ENCODE results near the gene MEIS3. TPM values are rescaled to one million over a fixed set of nuclear protein-coding genes. Genes with fewer than 3 reads are reported as not detected.

MEIS3 gene
- total and polyA plus RNA-seq, 9 of the 15 experiments (the other 6 are each of a cell fraction or from before 2014, with no cell fraction given) = 0.06 to 0.80 (median 0.25) TPM; not detected in 1

GRCh38 chr19:47411101-47411500 is 8.2 kb downstream of the MEIS3 start:
- BruUV-seq (replicated peaks) = no TSS peak
- Histone ChIP-seq H3K36me3 (ENCODE audit: control insufficient read depth, insufficient read depth, low read length) (no peaks in the 10 kb centered on the region), H4K20me1 (replicated peaks; ENCODE audit: control insufficient read depth, insufficient read depth, low read length) (no peaks in the 10 kb centered on the region; the same call in 1 of the 2 replicates), H3K4me2 (ENCODE audit: insufficient read depth, low read length) (no peak overlapping the region), H3K9ac (ENCODE audit: insufficient read depth in 1 of 2, low read depth in 2 of 2, low read length in 2 of 2) (no peak overlapping the region), H3K4me1 (replicated peaks in 1 of 2; ENCODE audit: control insufficient read depth in 2 of 2, insufficient read depth in 2 of 2, low read length in 2 of 2) (peaks cover 0 to 16% of the 10 kb centered on the region in 2 experiments; a peak in 2 of 5 replicates), H3K9me1 (ENCODE audit: control insufficient read depth, insufficient read depth, low read length) (peaks cover 4% of the 10 kb centered on the region), H3K27me3 (ENCODE audit: control insufficient read depth in 2 of 2, insufficient read depth in 2 of 2, low read length in 2 of 2) (peaks cover 27 to 58% of the 10 kb centered on the region in 2 experiments), H3K4me3 (no peak overlapping the region), H3K79me2 (ENCODE audit: control insufficient read depth, insufficient read depth, low read length) (no peaks in the 10 kb centered on the region), H2AFZ (ENCODE audit: low read depth, low read length) (no peak overlapping the region), H3K27ac (ENCODE audit: extremely low read depth, low read depth, low read length) (no peak overlapping the region), H3K9me3 (replicated peaks; ENCODE audit: control insufficient read depth, insufficient read depth, low read depth, low read length) (no peaks in the 10 kb centered on the region)
- no peak for FAIRE-seq
- WGBS (ENCODE audit: insufficient coverage, low coverage, missing lambda C conversion rate) = 5% methylated on average over 8 of the region's 8 CpGs
- TF ChIP-seq ZNF444 (CRISPR knock-in tag; IDR thresholded peaks at IDR 0.05) (no peak), GTF2A2 (tag; IDR thresholded peaks at IDR 0.05) (no peak), CXXC5 (CRISPR knock-in tag; IDR thresholded peaks at IDR 0.05) (no peak), CC2D1A (IDR thresholded peaks at IDR 0.05) (no peak), RNF2 (IDR thresholded peaks at IDR 0.05) (no peak), TAF1 (IDR thresholded peaks at IDR 0.05; ENCODE audit: control insufficient read depth, extremely low read depth, insufficient read depth, low read length, severe bottlenecking) (no peak), ESRRB (CRISPR knock-in tag; IDR thresholded peaks at IDR 0.05; ENCODE audit: borderline replicate concordance) (no peak), SP2 (IDR thresholded peaks at IDR 0.05; ENCODE audit: extremely low read depth, low read depth, low read length, poor library complexity, severe bottlenecking) (no peak), RBM39 (optimal IDR thresholded peaks at IDR 0.05; ENCODE audit: low read depth, low read length) (no peak), POU5F1 (IDR thresholded peaks at IDR 0.05; ENCODE audit: borderline replicate concordance, low read depth, low read length, partially characterized antibody) (no peak), ZNF445 (CRISPR knock-in tag; IDR thresholded peaks at IDR 0.05; ENCODE audit: low read depth) (no peak), SMARCE1 (IDR thresholded peaks at IDR 0.05) (no peak), ELK1 (CRISPR knock-in tag; IDR thresholded peaks at IDR 0.05) (no peak), GATAD2B (IDR thresholded peaks at IDR 0.05; ENCODE audit: borderline replicate concordance) (no peak), ERF (CRISPR knock-in tag; IDR thresholded peaks at IDR 0.05) (no peak), TARDBP (IDR thresholded peaks at IDR 0.05) (no peak), EP300 (IDR thresholded peaks at IDR 0.05; ENCODE audit: low read length) (no peak), HINFP (tag; conservative IDR thresholded peaks at IDR 0.05; ENCODE audit: low read depth) (no peak)
- in situ Hi-C loops (cut with MboI) (loop anchor here (10.0 kb wide), 1 partner anchor 256 kb away; no protein-coding TSS in a partner anchor), intact Hi-C loops (cut with micrococcal nuclease) (no loop called here)
- no peak for ATAC-seq
- ChIA-PET CTCF (ENCODE audit: low intra/inter-chr PET ratio) (no interaction called here), POLR2A (interaction anchor here (0.6 to 1.1 kb wide), 2 partner anchors 76 to 114 kb away, joined by 4 read pairs; no protein-coding TSS in a partner anchor)
- no peak for DNase-seq (ENCODE audit: extremely low read depth in 1 of 4, low spot score in 3 of 4)
